HepG2 (cell line): ENCODE results near the gene SLC25A11. TPM values are rescaled to one million over a fixed set of nuclear protein-coding genes. Genes with fewer than 3 reads are reported as not detected.

Source experiments
- BRCA1 ChIP-seq: sonication (generic); formaldehyde crosslinking; IDR thresholded peaks from 2 replicates; pipeline ENCODE4 v1.4.0; 2020; ENCODE audit warnings: missing genetic modification reagents
- CBX1 ChIP-seq: IDR thresholded peaks from one replicate; pipeline ENCODE4 v1.6.1; 2016; ENCODE audit warnings: antibody characterized with exemption, low read depth
- DR1 ChIP-seq: sonication (generic); formaldehyde crosslinking; IDR thresholded peaks from 2 replicates; pipeline ENCODE4 v1.8.0; 2021; ENCODE audit warnings: mild to moderate bottlenecking, missing genetic modification reagents, inconsistent platforms
- GATAD2A ChIP-seq: IDR thresholded peaks from 2 replicates; pipeline ENCODE4 v1.6.1; 2016
- ZNF251 ChIP-seq: sonication (generic); formaldehyde crosslinking; IDR thresholded peaks from 2 replicates; pipeline ENCODE4 v1.9.0; 2021; ENCODE audit warnings: mild to moderate bottlenecking, missing genetic modification reagents
- ZNF552 ChIP-seq: sonication (generic); formaldehyde crosslinking; IDR thresholded peaks from 2 replicates; pipeline ENCODE4 v1.9.0; 2022; ENCODE audit warnings: missing genetic modification reagents, mild to moderate bottlenecking, borderline replicate concordance
- ZNF879 ChIP-seq: sonication (generic); formaldehyde crosslinking; IDR thresholded peaks from 2 replicates; pipeline ENCODE4 v1.8.1; 2023; ENCODE audit warnings: missing genetic modification reagents
- ZNF891 ChIP-seq: sonication (generic); formaldehyde crosslinking; IDR thresholded peaks from 2 replicates; pipeline ENCODE4 v1.5.0; 2020; ENCODE audit warnings: mild to moderate bottlenecking, missing genetic modification reagents
- polyA plus RNA-seq, 8 experiments: library from polyadenylated mRNA; depleted of rRNA in 3 of 8; stranded (reverse) in 7 of 8; unstranded in 1 of 8; fragments of >200 nt; fragmentation: Illumina TruSeq in 4 of 8; extraction: Trizol in 4 of 8; gene quantifications; 2 replicates each; pipeline versions ENCODE4 v1.2.1 to v1.2.3, GENCODE V29; 2011 to 2016; ENCODE audit warnings: low read depth in 4 of 8, missing spikeins in 1 of 8, mixed read lengths in 1 of 8; ENCODE audit not compliant: insufficient read depth in 1 of 8
- total RNA-seq, 5 experiments: library from RNA; depleted of rRNA; stranded (reverse); fragments of >200 nt; fragmentation: Illumina TruSeq; extraction: Trizol; gene quantifications; 2 replicates each; pipeline ENCODE4 v1.2.3, GENCODE V29; 2016; ENCODE audit warnings: low read depth in 1 of 5
- TF ChIP-seq, protein P1 (sequence below): sonication (generic); formaldehyde crosslinking; IDR thresholded peaks from 2 replicates; pipeline ENCODE4 v1.5.0; 2020; ENCODE audit warnings: mild to moderate bottlenecking, missing genetic modification reagents
- TF ChIP-seq, protein P2 (sequence below): sonication (generic); formaldehyde crosslinking; IDR thresholded peaks from 2 replicates; pipeline ENCODE4 v1.4.0; 2020; ENCODE audit warnings: missing genetic modification reagents, borderline replicate concordance
- TF ChIP-seq, protein P3 (sequence below): sonication (generic); formaldehyde crosslinking; IDR thresholded peaks from 2 replicates; pipeline ENCODE4 v1.4.0; 2020; ENCODE audit warnings: missing genetic modification reagents
- TF ChIP-seq, protein P4 (sequence below): sonication (generic); formaldehyde crosslinking; IDR thresholded peaks from 2 replicates; pipeline ENCODE4 v1.4.0; 2020; ENCODE audit warnings: mild to moderate bottlenecking, missing genetic modification reagents
- TF ChIP-seq, protein P5 (sequence below): sonication (generic); formaldehyde crosslinking; IDR thresholded peaks from 2 replicates; pipeline ENCODE4 v1.4.0; 2020; ENCODE audit warnings: mild to moderate bottlenecking, missing genetic modification reagents, borderline replicate concordance

Gene SLC25A11
- total and polyA plus RNA-seq, 2 of the 13 experiments (the other 11 are each of a cell fraction or from before 2014, with no cell fraction given) = 35.4 to 47.2 TPM

DNA sequence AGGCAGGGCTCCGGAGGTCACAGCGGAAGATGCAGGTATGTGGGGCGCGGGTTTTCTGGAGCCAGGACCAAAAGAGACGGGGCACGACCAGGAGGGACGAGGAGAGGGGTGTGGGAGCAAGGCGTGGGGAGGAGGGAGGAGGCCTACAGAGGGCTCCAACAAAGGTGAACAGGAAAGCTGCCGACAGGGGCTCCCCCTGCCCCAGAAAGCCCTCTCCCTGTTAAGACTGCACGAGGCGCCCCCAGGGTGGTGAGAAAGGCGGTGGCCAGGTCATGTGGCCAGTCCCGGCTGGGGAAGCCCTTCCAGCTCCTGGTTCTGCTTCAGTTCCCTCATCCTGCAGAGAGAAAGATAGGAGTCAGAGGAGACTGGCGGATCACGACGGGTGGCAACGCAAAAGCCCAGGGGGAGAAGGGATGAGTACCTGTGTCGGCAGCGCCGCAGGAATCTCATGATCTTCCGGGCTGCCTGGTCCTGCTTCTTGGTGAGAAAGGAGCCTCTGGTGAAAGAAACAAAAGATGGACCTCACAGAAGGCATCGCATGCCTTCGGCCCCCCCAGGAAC is 28.7 kb upstream of the SLC25A11 start (continued):
- TF ChIP-seq, protein P1, sequence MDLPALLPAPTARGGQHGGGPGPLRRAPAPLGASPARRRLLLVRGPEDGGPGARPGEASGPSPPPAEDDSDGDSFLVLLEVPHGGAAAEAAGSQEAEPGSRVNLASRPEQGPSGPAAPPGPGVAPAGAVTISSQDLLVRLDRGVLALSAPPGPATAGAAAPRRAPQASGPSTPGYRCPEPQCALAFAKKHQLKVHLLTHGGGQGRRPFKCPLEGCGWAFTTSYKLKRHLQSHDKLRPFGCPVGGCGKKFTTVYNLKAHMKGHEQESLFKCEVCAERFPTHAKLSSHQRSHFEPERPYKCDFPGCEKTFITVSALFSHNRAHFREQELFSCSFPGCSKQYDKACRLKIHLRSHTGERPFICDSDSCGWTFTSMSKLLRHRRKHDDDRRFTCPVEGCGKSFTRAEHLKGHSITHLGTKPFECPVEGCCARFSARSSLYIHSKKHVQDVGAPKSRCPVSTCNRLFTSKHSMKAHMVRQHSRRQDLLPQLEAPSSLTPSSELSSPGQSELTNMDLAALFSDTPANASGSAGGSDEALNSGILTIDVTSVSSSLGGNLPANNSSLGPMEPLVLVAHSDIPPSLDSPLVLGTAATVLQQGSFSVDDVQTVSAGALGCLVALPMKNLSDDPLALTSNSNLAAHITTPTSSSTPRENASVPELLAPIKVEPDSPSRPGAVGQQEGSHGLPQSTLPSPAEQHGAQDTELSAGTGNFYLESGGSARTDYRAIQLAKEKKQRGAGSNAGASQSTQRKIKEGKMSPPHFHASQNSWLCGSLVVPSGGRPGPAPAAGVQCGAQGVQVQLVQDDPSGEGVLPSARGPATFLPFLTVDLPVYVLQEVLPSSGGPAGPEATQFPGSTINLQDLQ (CRISPR knock-in tag) = no peak
- TF ChIP-seq ZNF891 (CRISPR knock-in tag) (0 out of 2 replicates have a peak, but pooled peaks have one; percentile 4), CBX1 (no peak), ZNF879 (CRISPR knock-in tag) (no peak), BRCA1 (CRISPR knock-in tag) (no peak), ZNF552 (no peak), ZNF251 (peak; percentile 30; the same call in 1 of the 2 replicates), GATAD2A (CRISPR knock-in tag) (no peak), DR1 (0 out of 2 replicates have a peak, but pooled peaks have one; percentile 36)
- TF ChIP-seq, protein P2, sequence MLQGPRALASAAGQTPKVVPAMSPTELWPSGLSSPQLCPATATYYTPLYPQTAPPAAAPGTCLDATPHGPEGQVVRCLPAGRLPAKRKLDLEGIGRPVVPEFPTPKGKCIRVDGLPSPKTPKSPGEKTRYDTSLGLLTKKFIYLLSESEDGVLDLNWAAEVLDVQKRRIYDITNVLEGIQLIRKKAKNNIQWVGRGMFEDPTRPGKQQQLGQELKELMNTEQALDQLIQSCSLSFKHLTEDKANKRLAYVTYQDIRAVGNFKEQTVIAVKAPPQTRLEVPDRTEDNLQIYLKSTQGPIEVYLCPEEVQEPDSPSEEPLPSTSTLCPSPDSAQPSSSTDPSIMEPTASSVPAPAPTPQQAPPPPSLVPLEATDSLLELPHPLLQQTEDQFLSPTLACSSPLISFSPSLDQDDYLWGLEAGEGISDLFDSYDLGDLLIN (CRISPR knock-in tag) = 0 out of 2 replicates have a peak, but pooled peaks have one; percentile 16
- TF ChIP-seq, protein P3, sequence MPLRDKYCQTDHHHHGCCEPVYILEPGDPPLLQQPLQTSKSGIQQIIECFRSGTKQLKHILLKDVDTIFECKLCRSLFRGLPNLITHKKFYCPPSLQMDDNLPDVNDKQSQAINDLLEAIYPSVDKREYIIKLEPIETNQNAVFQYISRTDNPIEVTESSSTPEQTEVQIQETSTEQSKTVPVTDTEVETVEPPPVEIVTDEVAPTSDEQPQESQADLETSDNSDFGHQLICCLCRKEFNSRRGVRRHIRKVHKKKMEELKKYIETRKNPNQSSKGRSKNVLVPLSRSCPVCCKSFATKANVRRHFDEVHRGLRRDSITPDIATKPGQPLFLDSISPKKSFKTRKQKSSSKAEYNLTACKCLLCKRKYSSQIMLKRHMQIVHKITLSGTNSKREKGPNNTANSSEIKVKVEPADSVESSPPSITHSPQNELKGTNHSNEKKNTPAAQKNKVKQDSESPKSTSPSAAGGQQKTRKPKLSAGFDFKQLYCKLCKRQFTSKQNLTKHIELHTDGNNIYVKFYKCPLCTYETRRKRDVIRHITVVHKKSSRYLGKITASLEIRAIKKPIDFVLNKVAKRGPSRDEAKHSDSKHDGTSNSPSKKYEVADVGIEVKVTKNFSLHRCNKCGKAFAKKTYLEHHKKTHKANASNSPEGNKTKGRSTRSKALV (CRISPR knock-in tag) = no peak
- TF ChIP-seq, protein P4, sequence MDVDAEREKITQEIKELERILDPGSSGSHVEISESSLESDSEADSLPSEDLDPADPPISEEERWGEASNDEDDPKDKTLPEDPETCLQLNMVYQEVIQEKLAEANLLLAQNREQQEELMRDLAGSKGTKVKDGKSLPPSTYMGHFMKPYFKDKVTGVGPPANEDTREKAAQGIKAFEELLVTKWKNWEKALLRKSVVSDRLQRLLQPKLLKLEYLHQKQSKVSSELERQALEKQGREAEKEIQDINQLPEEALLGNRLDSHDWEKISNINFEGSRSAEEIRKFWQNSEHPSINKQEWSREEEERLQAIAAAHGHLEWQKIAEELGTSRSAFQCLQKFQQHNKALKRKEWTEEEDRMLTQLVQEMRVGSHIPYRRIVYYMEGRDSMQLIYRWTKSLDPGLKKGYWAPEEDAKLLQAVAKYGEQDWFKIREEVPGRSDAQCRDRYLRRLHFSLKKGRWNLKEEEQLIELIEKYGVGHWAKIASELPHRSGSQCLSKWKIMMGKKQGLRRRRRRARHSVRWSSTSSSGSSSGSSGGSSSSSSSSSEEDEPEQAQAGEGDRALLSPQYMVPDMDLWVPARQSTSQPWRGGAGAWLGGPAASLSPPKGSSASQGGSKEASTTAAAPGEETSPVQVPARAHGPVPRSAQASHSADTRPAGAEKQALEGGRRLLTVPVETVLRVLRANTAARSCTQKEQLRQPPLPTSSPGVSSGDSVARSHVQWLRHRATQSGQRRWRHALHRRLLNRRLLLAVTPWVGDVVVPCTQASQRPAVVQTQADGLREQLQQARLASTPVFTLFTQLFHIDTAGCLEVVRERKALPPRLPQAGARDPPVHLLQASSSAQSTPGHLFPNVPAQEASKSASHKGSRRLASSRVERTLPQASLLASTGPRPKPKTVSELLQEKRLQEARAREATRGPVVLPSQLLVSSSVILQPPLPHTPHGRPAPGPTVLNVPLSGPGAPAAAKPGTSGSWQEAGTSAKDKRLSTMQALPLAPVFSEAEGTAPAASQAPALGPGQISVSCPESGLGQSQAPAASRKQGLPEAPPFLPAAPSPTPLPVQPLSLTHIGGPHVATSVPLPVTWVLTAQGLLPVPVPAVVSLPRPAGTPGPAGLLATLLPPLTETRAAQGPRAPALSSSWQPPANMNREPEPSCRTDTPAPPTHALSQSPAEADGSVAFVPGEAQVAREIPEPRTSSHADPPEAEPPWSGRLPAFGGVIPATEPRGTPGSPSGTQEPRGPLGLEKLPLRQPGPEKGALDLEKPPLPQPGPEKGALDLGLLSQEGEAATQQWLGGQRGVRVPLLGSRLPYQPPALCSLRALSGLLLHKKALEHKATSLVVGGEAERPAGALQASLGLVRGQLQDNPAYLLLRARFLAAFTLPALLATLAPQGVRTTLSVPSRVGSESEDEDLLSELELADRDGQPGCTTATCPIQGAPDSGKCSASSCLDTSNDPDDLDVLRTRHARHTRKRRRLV (CRISPR knock-in tag) = peak; percentile 52; the same call in 1 of the 2 replicates
- TF ChIP-seq, protein P5, sequence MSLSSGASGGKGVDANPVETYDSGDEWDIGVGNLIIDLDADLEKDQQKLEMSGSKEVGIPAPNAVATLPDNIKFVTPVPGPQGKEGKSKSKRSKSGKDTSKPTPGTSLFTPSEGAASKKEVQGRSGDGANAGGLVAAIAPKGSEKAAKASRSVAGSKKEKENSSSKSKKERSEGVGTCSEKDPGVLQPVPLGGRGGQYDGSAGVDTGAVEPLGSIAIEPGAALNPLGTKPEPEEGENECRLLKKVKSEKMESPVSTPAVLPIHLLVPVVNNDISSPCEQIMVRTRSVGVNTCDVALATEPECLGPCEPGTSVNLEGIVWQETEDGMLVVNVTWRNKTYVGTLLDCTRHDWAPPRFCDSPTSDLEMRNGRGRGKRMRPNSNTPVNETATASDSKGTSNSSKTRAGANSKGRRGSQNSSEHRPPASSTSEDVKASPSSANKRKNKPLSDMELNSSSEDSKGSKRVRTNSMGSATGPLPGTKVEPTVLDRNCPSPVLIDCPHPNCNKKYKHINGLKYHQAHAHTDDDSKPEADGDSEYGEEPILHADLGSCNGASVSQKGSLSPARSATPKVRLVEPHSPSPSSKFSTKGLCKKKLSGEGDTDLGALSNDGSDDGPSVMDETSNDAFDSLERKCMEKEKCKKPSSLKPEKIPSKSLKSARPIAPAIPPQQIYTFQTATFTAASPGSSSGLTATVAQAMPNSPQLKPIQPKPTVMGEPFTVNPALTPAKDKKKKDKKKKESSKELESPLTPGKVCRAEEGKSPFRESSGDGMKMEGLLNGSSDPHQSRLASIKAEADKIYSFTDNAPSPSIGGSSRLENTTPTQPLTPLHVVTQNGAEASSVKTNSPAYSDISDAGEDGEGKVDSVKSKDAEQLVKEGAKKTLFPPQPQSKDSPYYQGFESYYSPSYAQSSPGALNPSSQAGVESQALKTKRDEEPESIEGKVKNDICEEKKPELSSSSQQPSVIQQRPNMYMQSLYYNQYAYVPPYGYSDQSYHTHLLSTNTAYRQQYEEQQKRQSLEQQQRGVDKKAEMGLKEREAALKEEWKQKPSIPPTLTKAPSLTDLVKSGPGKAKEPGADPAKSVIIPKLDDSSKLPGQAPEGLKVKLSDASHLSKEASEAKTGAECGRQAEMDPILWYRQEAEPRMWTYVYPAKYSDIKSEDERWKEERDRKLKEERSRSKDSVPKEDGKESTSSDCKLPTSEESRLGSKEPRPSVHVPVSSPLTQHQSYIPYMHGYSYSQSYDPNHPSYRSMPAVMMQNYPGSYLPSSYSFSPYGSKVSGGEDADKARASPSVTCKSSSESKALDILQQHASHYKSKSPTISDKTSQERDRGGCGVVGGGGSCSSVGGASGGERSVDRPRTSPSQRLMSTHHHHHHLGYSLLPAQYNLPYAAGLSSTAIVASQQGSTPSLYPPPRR (CRISPR knock-in tag) = 0 out of 2 replicates have a peak, but pooled peaks have one; percentile 53
